Stomach (tissue), 4 donors: ENCODE results near the gene RGS19.

Source experiments
- CTCF ChIP-seq, 7 experiments: fragments of 450-650 bp in 4 of 7; fragments of 200-600 bp in 3 of 7; sonication (generic) in 3 of 7; IDR thresholded peaks; one replicate each; pipeline ENCODE4 v1.5.1; 2016 to 2019; ENCODE audit warnings: antibody characterized with exemption in 7 of 7, control low read depth in 2 of 7, mild to moderate bottlenecking in 1 of 7
- EP300 ChIP-seq: sonication (generic); formaldehyde crosslinking; IDR thresholded peaks from one replicate; pipeline ENCODE4 v1.6.1; 2017; ENCODE audit warnings: antibody characterized with exemption

GRCh38 chr20:64106435-64106961, 27.2 kb upstream of the RGS19 start:
- TF ChIP-seq CTCF (IDR thresholded peaks at IDR 0.05) = no peak
- no peak for TF ChIP-seq EP300
